NCI-H187 treated with DMSO at 0.1 percent for 48 hours (cell line): ENCODE data around the gene CEP152.

Experiments used
- DNase-seq: peaks from one replicate; lab custom pipeline; 2025; lab: John Stamatoyannopoulos, UW

The CEP152 gene

GRCh38 chr15:48696627-48697312 is 114.1 kb downstream of the CEP152 start:
- DNase-seq: no peak

GRCh38 chr15:48695827-48696573 is 114.9 kb downstream of the CEP152 start:
- no peak for DNase-seq

- no peak for DNase-seq
These were observed 115.6 kb downstream of the CEP152 start for GRCh38 chr15:48695088-48695826.

- DNase-seq: no peak
These were observed 117.4 kb downstream of the CEP152 start for GRCh38 chr15:48693484-48693883.

- no peak for DNase-seq
These were observed 122.4 kb downstream of the CEP152 start for GRCh38 chr15:48688493-48688892.
